GM23338 (cell line): Measurements from ENCODE around the gene ENTREP3. TPM values are rescaled to one million over a fixed set of nuclear protein-coding genes. Genes with fewer than 3 reads are reported as not detected.

Source experiments
- ATAC-seq: fragments of 200-7000 bp; cut with Tn5 transposase; 3 replicates; pipeline ENCODE4 v1.9.1; 2020
- DNase-seq: peaks from one replicate; pipeline ENCODE4 v3.0.0-alpha.2; 2015; ENCODE audit warnings: low spot score
- H2AFZ ChIP-seq: fragments of 200-600 bp; sonication (generic); 2 replicates; pipeline ENCODE4 v1.8.0; 2016; ENCODE audit warnings: antibody characterized with exemption, mild to moderate bottlenecking, moderate library complexity
- H3F3A ChIP-seq: fragments of 200-600 bp; sonication (generic); replicated peaks from 2 replicates; pipeline ENCODE4 v1.8.0; 2017; ENCODE audit warnings: antibody characterized with exemption, mixed run types, low read depth
- H3K27ac ChIP-seq: fragments of 200-600 bp; sonication (generic); 2 replicates; pipeline ENCODE4 v1.6.1; 2016; ENCODE audit warnings: low read depth
- H3K27me3 ChIP-seq: fragments of 200-600 bp; sonication (generic); 2 replicates; pipeline ENCODE4 v1.8.0; 2016; ENCODE audit warnings: mild to moderate bottlenecking, mixed run types, moderate library complexity; ENCODE audit not compliant: insufficient read depth
- H3K36me3 ChIP-seq: fragments of 200-600 bp; sonication (generic); 2 replicates; pipeline ENCODE4 v1.8.0; 2016; ENCODE audit warnings: mild to moderate bottlenecking; ENCODE audit not compliant: insufficient read depth
- H3K4me1 ChIP-seq: fragments of 200-600 bp; sonication (generic); 2 replicates; pipeline ENCODE4 v1.8.0; 2016; ENCODE audit warnings: mild to moderate bottlenecking, moderate library complexity; ENCODE audit not compliant: insufficient read depth
- H3K4me2 ChIP-seq: fragments of 200-600 bp; sonication (generic); 2 replicates; pipeline ENCODE4 v1.7.1; 2017; ENCODE audit warnings: mixed run types
- H3K4me3 ChIP-seq: fragments of 200-600 bp; sonication (generic); 2 replicates; pipeline ENCODE4 v1.6.1; 2016; ENCODE audit warnings: mixed run types
- H3K79me2 ChIP-seq: fragments of 200-600 bp; sonication (generic); replicated peaks from 2 replicates; pipeline ENCODE4 v1.8.0; 2017; ENCODE audit warnings: mild to moderate bottlenecking; ENCODE audit not compliant: insufficient read depth
- H3K9me2 ChIP-seq: fragments of 200-600 bp; sonication (generic); 2 replicates; pipeline ENCODE4 v1.8.0; 2017; ENCODE audit not compliant: insufficient read depth
- H4K20me1 ChIP-seq: fragments of 200-600 bp; sonication (generic); replicated peaks from 2 replicates; pipeline ENCODE4 v1.8.0; 2017; ENCODE audit warnings: mild to moderate bottlenecking; ENCODE audit not compliant: insufficient read depth
- H3K27ac Mint-ChIP-seq: 2 replicates; pipeline ENCODE4 v1.8.0; 2020; ENCODE audit warnings: inconsistent platforms, mild to moderate bottlenecking, moderate library complexity, mixed read lengths
- H3K27me3 Mint-ChIP-seq: 3 replicates; pipeline ENCODE4 v1.8.0; 2022; ENCODE audit warnings: low read depth, mild to moderate bottlenecking, moderate library complexity, mixed read lengths, inconsistent platforms; ENCODE audit not compliant: insufficient read depth, poor library complexity
- H3K36me3 Mint-ChIP-seq: 3 replicates; pipeline ENCODE4 v1.8.0; 2021; ENCODE audit warnings: low read depth, mild to moderate bottlenecking, inconsistent platforms, moderate library complexity, mixed read lengths
- H3K4me1 Mint-ChIP-seq: 3 replicates; pipeline ENCODE4 v1.8.0; 2020; ENCODE audit warnings: mild to moderate bottlenecking, inconsistent platforms, mixed read lengths
- H3K4me3 Mint-ChIP-seq: 3 replicates; pipeline ENCODE4 v1.8.0; 2021; ENCODE audit warnings: moderate library complexity, mild to moderate bottlenecking, inconsistent platforms, mixed read lengths
- H3K9me3 Mint-ChIP-seq: 3 replicates; pipeline ENCODE4 v1.8.0; 2020; ENCODE audit warnings: moderate library complexity, mild to moderate bottlenecking, inconsistent platforms, mixed read lengths
- EZH2 ChIP-seq: fragments of 200-600 bp; sonication (generic); IDR thresholded peaks from one replicate; pipeline ENCODE4 v1.8.0; 2017; ENCODE audit warnings: antibody characterized with exemption, mild to moderate bottlenecking, low read depth; ENCODE audit not compliant: unreplicated experiment
- EZH2phosphoT487 ChIP-seq: fragments of 200-600 bp; sonication (generic); IDR thresholded peaks from one replicate; pipeline ENCODE4 v1.8.1; 2018; ENCODE audit warnings: antibody characterized with exemption; ENCODE audit not compliant: unreplicated experiment
- NANOG ChIP-seq: IDR thresholded peaks from 2 replicates; pipeline ENCODE4 v1.6.1; 2016; ENCODE audit warnings: antibody characterized with exemption, borderline replicate concordance
- POLR2AphosphoS5 ChIP-seq: IDR thresholded peaks from 2 replicates; pipeline ENCODE4 v1.6.1; 2016; ENCODE audit warnings: antibody characterized with exemption, low read depth
- ZNF114 ChIP-seq: fragments of 250-450 bp; sonication (Bioruptor Pico); IDR thresholded peaks from 2 replicates; pipeline ENCODE4 v1.5.0; 2020; ENCODE audit warnings: mild to moderate bottlenecking, moderate library complexity
- polyA plus RNA-seq: library from polyadenylated mRNA; unstranded; fragments of >200 nt; fragmentation: Nextera tagmentation; extraction: Ambion mirVana; gene quantifications from 2 replicates; pipeline ENCODE4 v1.2.1, GENCODE V29; 2016
- total RNA-seq: library from RNA; depleted of rRNA; stranded (reverse); fragments of >200 nt; shearing (Covaris generic); gene quantifications from 2 replicates; pipeline ENCODE4 v1.2.3, GENCODE V29; 2014
- TF ChIP-seq, protein P1 (sequence below): fragments of 250-450 bp; sonication (Bioruptor Pico); IDR thresholded peaks from 2 replicates; pipeline ENCODE4 v1.5.0; 2020; ENCODE audit warnings: mild to moderate bottlenecking, moderate library complexity
- TF ChIP-seq, protein P2 (sequence below): IDR thresholded peaks from 2 replicates; pipeline ENCODE4 v1.6.1; 2016; ENCODE audit warnings: antibody characterized with exemption
- TF ChIP-seq, protein P3 (sequence below): IDR thresholded peaks from one replicate; pipeline ENCODE4 v1.6.1; 2018; ENCODE audit warnings: antibody characterized with exemption; ENCODE audit not compliant: unreplicated experiment

Gene ENTREP3
- total and polyA plus RNA-seq, 2 experiments from 2014 or later = 18.6 to 46.3 TPM

DNA sequence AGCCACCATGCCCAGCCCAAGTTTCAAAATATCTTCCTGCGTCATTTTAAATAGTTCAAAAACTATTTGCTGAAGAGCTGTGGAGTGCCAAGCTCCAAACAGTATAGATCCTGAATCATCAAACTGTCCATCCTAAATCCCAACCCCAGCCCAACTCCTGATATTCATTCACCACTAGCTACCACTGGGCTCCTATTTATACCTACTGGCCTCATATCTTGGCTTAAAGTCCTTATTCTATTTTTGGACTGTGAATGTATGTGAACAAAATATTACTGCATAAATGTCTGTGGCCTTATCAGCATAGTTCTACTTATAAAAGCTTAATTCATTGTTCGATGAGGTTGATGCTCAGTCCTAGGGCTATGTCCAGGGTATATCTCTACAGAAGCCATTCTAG, 12.1 kb upstream of the ENTREP3 start:
- Histone ChIP-seq H3K4me3 (no peak overlapping the region), H3F3A (peaks cover 78% of the 10 kb centered on the region), H3K9me2 (no peaks in the 10 kb centered on the region), H3K27ac (no peak overlapping the region), H3K4me2 (no peak overlapping the region), H4K20me1 (peaks cover 29% of the 10 kb centered on the region), H3K79me2 (peaks cover 28% of the 10 kb centered on the region), H3K27me3 (no peaks in the 10 kb centered on the region), H3K4me1 (peaks cover 8% of the 10 kb centered on the region), H3K36me3 (peaks cover 79% of the 10 kb centered on the region), H2AFZ (no peak overlapping the region)
- Mint-ChIP-seq H3K27me3 (peaks cover 15% of the 10 kb centered on the region), H3K4me1 (peaks cover 13% of the 10 kb centered on the region; the same call in 2 of the 3 replicates), H3K27ac (no peak overlapping the region), H3K9me3 (0 out of 3 replicates have a peak, but pooled peaks cover under 1% of the 10 kb centered on the region), H3K36me3 (peaks cover 96% of the 10 kb centered on the region), H3K4me3 (no peak overlapping the region)
- TF ChIP-seq, protein P1, sequence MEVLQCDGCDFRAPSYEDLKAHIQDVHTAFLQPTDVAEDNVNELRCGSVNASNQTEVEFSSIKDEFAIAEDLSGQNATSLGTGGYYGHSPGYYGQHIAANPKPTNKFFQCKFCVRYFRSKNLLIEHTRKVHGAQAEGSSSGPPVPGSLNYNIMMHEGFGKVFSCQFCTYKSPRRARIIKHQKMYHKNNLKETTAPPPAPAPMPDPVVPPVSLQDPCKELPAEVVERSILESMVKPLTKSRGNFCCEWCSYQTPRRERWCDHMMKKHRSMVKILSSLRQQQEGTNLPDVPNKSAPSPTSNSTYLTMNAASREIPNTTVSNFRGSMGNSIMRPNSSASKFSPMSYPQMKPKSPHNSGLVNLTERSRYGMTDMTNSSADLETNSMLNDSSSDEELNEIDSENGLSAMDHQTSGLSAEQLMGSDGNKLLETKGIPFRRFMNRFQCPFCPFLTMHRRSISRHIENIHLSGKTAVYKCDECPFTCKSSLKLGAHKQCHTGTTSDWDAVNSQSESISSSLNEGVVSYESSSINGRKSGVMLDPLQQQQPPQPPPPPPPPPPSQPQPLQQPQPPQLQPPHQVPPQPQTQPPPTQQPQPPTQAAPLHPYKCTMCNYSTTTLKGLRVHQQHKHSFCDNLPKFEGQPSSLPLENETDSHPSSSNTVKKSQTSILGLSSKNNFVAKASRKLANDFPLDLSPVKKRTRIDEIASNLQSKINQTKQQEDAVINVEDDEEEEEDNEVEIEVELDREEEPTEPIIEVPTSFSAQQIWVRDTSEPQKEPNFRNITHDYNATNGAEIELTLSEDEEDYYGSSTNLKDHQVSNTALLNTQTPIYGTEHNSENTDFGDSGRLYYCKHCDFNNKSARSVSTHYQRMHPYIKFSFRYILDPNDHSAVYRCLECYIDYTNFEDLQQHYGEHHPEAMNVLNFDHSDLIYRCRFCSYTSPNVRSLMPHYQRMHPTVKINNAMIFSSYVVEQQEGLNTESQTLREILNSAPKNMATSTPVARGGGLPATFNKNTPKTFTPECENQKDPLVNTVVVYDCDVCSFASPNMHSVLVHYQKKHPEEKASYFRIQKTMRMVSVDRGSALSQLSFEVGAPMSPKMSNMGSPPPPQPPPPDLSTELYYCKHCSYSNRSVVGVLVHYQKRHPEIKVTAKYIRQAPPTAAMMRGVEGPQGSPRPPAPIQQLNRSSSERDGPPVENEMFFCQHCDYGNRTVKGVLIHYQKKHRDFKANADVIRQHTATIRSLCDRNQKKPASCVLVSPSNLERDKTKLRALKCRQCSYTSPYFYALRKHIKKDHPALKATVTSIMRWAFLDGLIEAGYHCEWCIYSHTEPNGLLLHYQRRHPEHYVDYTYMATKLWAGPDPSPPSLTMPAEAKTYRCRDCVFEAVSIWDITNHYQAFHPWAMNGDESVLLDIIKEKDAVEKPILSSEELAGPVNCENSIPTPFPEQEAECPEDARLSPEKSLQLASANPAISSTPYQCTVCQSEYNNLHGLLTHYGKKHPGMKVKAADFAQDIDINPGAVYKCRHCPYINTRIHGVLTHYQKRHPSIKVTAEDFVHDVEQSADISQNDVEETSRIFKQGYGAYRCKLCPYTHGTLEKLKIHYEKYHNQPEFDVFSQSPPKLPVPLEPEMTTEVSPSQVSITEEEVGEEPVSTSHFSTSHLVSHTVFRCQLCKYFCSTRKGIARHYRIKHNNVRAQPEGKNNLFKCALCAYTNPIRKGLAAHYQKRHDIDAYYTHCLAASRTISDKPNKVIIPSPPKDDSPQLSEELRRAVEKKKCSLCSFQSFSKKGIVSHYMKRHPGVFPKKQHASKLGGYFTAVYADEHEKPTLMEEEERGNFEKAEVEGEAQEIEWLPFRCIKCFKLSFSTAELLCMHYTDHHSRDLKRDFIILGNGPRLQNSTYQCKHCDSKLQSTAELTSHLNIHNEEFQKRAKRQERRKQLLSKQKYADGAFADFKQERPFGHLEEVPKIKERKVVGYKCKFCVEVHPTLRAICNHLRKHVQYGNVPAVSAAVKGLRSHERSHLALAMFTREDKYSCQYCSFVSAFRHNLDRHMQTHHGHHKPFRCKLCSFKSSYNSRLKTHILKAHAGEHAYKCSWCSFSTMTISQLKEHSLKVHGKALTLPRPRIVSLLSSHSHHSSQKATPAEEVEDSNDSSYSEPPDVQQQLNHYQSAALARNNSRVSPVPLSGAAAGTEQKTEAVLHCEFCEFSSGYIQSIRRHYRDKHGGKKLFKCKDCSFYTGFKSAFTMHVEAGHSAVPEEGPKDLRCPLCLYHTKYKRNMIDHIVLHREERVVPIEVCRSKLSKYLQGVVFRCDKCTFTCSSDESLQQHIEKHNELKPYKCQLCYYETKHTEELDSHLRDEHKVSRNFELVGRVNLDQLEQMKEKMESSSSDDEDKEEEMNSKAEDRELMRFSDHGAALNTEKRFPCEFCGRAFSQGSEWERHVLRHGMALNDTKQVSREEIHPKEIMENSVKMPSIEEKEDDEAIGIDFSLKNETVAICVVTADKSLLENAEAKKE (CRISPR knock-in tag) = no peak
- ATAC-seq = no peak
- DNase-seq = no peak

DNA sequence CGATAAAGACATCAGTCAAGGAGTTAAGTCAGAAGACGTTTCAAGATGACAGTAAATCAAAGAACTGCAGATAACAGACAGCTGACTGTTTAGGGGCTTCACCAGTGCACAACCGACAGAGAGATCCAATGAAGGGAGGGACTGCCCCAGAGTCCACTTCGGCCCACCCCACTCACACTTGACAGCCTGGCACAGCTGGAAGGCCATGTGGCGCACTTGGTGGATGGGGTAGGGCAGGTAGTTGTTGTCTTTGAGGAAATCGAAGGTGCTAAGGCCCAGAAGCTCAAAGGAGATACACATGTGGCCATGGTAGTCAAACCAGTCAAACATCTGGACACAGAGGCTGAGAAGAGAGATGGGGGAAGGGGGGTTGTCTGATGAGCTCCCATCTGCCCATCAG, 11.3 kb upstream of the ENTREP3 start:
- Histone ChIP-seq H3K4me1 (0 out of 2 replicates have a peak, but pooled peaks cover under 1% of the 10 kb centered on the region), H3K9me2 (no peaks in the 10 kb centered on the region), H3K4me3 (no peak overlapping the region), H2AFZ (no peak overlapping the region), H3K79me2 (peaks cover 20% of the 10 kb centered on the region), H3K4me2 (no peak overlapping the region), H3F3A (peaks cover 76% of the 10 kb centered on the region), H3K27me3 (no peaks in the 10 kb centered on the region), H3K27ac (no peak overlapping the region), H4K20me1 (peaks cover 21% of the 10 kb centered on the region), H3K36me3 (peaks cover 76% of the 10 kb centered on the region)
- Mint-ChIP-seq H3K9me3 (peaks cover 7% of the 10 kb centered on the region; the same call in 1 of the 3 replicates), H3K27me3 (peaks cover 14% of the 10 kb centered on the region), H3K36me3 (peaks cover 89% of the 10 kb centered on the region), H3K4me1 (peaks cover 10% of the 10 kb centered on the region; the same call in 2 of the 3 replicates), H3K27ac (no peak overlapping the region), H3K4me3 (no peak overlapping the region)
- DNase-seq = no peak
- TF ChIP-seq, protein P2, sequence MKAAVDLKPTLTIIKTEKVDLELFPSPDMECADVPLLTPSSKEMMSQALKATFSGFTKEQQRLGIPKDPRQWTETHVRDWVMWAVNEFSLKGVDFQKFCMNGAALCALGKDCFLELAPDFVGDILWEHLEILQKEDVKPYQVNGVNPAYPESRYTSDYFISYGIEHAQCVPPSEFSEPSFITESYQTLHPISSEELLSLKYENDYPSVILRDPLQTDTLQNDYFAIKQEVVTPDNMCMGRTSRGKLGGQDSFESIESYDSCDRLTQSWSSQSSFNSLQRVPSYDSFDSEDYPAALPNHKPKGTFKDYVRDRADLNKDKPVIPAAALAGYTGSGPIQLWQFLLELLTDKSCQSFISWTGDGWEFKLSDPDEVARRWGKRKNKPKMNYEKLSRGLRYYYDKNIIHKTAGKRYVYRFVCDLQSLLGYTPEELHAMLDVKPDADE = no peak
- TF ChIP-seq EZH2phosphoT487 = no peak
- TF ChIP-seq POLR2AphosphoS5 = no peak
- TF ChIP-seq, protein P3, sequence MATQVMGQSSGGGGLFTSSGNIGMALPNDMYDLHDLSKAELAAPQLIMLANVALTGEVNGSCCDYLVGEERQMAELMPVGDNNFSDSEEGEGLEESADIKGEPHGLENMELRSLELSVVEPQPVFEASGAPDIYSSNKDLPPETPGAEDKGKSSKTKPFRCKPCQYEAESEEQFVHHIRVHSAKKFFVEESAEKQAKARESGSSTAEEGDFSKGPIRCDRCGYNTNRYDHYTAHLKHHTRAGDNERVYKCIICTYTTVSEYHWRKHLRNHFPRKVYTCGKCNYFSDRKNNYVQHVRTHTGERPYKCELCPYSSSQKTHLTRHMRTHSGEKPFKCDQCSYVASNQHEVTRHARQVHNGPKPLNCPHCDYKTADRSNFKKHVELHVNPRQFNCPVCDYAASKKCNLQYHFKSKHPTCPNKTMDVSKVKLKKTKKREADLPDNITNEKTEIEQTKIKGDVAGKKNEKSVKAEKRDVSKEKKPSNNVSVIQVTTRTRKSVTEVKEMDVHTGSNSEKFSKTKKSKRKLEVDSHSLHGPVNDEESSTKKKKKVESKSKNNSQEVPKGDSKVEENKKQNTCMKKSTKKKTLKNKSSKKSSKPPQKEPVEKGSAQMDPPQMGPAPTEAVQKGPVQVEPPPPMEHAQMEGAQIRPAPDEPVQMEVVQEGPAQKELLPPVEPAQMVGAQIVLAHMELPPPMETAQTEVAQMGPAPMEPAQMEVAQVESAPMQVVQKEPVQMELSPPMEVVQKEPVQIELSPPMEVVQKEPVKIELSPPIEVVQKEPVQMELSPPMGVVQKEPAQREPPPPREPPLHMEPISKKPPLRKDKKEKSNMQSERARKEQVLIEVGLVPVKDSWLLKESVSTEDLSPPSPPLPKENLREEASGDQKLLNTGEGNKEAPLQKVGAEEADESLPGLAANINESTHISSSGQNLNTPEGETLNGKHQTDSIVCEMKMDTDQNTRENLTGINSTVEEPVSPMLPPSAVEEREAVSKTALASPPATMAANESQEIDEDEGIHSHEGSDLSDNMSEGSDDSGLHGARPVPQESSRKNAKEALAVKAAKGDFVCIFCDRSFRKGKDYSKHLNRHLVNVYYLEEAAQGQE = no peak
- no peak for TF ChIP-seq NANOG
- no peak for TF ChIP-seq ZNF114 (CRISPR knock-in tag)
- no peak for TF ChIP-seq EZH2
- ATAC-seq = no peak
